HepG2 (cell line): ENCODE results near the gene TRIO. TPM values are rescaled to one million over a fixed set of nuclear protein-coding genes. Genes with fewer than 3 reads are reported as not detected.

Experiments
- ATAC-seq: fragments of 200-7000 bp; cut with Tn5 transposase; 3 replicates; pipeline ENCODE4 v1.9.1; 2020; ENCODE audit warnings: mild to moderate bottlenecking, moderate library complexity
- BruUV-seq: library from RNA; stranded (reverse); fragments of 400-500 nt; replicated peaks from 2 replicates; lab custom pipeline; 2021; lab: Mats Ljungman, UMichigan
- CTCF ChIA-PET: fragments of 300-600 bp; formaldehyde crosslinking; extraction: SDS; loops from one replicate; lab custom pipeline; 2021; ENCODE audit warnings: low total read pairs, inconsistent platforms, low intra/inter-chr PET ratio; lab: Yijun Ruan, JAX
- POLR2A ChIA-PET: fragments of 350-600 bp; sonication (Branson Sonifier 250); formaldehyde crosslinking; loops from one replicate; lab custom pipeline; 2020; ENCODE audit warnings: antibody characterized with exemption, inconsistent platforms; lab: Yijun Ruan, JAX
- DNase-seq: peaks from one replicate; pipeline ENCODE4 v3.0.0-alpha.2; 2015; ENCODE audit warnings: low spot score
- FAIRE-seq: peaks from 3 replicates; lab custom pipeline; 2011; peaks lifted over from hg19 to GRCh38; lab: Jason Lieb, UNC
- H2AFZ ChIP-seq: one replicate; pipeline ENCODE4 v1.6.1; 2011; ENCODE audit warnings: low read length, inconsistent platforms
- H3K27ac ChIP-seq: fragments of 300-600 bp; 3 replicates; pipeline ENCODE4 v1.8.0; 2011; ENCODE audit warnings: mixed run types, mild to moderate bottlenecking, mixed read lengths, low read length, inconsistent platforms; ENCODE audit not compliant: insufficient read depth; ENCODE audit errors: extremely low read length
- H3K27me3 ChIP-seq, 2 experiments: fragments of 200-600 bp in 1 of 2; 2 replicates in 1 of 2; 3 replicates in 1 of 2; pipeline versions ENCODE4 v1.6.0 to v1.8.0; 2011; ENCODE audit warnings: low read length in 2 of 2, mild to moderate bottlenecking in 2 of 2, moderate library complexity in 2 of 2, inconsistent platforms in 1 of 2; ENCODE audit not compliant: insufficient read depth in 2 of 2, control insufficient read depth in 1 of 2
- H3K36me3 ChIP-seq, 2 experiments: fragments of 200-600 bp in 1 of 2; replicated peaks in 1 of 2; 2 replicates in 1 of 2; 3 replicates in 1 of 2; pipeline versions ENCODE4 v1.5.1 to v1.8.0; 2011; ENCODE audit warnings: low read length in 2 of 2, inconsistent platforms in 1 of 2; ENCODE audit not compliant: insufficient read depth in 2 of 2, control insufficient read depth in 1 of 2
- H3K4me1 ChIP-seq: 2 replicates; pipeline ENCODE4 v1.5.1; 2012; ENCODE audit warnings: low read length, inconsistent platforms; ENCODE audit not compliant: insufficient read depth
- H3K4me2 ChIP-seq: 2 replicates; pipeline ENCODE4 v1.6.0; 2011; ENCODE audit warnings: low read depth, low read length, inconsistent platforms
- H3K4me3 ChIP-seq, 3 experiments: fragments of 200-600 bp in 1 of 3; sonication (generic), shearing (Covaris generic) in 1 of 3; replicated peaks in 1 of 3; 2 replicates each; pipeline ENCODE4 v1.5.1; 2011 to 2016; ENCODE audit warnings: low read length in 3 of 3, inconsistent platforms in 2 of 3, low read depth in 2 of 3, mild to moderate bottlenecking in 2 of 3, control low read depth in 1 of 3, mixed read lengths in 1 of 3; ENCODE audit not compliant: insufficient read depth in 1 of 3
- H3K79me2 ChIP-seq: one replicate; pipeline ENCODE4 v1.6.1; 2011; ENCODE audit warnings: low read length, inconsistent platforms; ENCODE audit not compliant: insufficient read depth
- H3K9ac ChIP-seq: 2 replicates; pipeline ENCODE4 v1.6.0; 2011; ENCODE audit warnings: mild to moderate bottlenecking, low read depth, low read length, inconsistent platforms; ENCODE audit not compliant: insufficient read depth
- H3K9me3 ChIP-seq: 2 replicates; pipeline ENCODE4 v1.5.1; 2012; ENCODE audit warnings: mild to moderate bottlenecking, low read length
- H4K20me1 ChIP-seq: 2 replicates; pipeline ENCODE4 v1.6.0; 2011; ENCODE audit warnings: inconsistent platforms, mild to moderate bottlenecking, low read length, moderate library complexity; ENCODE audit not compliant: insufficient read depth
- AGO1 ChIP-seq: fragments of 200-400 bp; formaldehyde crosslinking; IDR thresholded peaks from 2 replicates; pipeline ENCODE4 v1.6.1; 2017; ENCODE audit warnings: mild to moderate bottlenecking, low read depth, low read length, moderate library complexity; ENCODE audit not compliant: poor library complexity, severe bottlenecking
- E2F2 ChIP-seq: sonication (generic); formaldehyde crosslinking; IDR thresholded peaks from 2 replicates; pipeline ENCODE4 v1.4.0; 2020; ENCODE audit warnings: missing genetic modification reagents, borderline replicate concordance
- LRRFIP1 ChIP-seq: sonication (generic); formaldehyde crosslinking; conservative IDR thresholded peaks from 2 replicates; pipeline ENCODE4 v1.4.0; 2020; ENCODE audit warnings: missing genetic modification reagents
- NCOR1 ChIP-seq: fragments of 200-600 bp; sonication (generic); IDR thresholded peaks from 2 replicates; pipeline ENCODE4 v1.7.0; 2017; ENCODE audit warnings: antibody characterized with exemption, low read length, borderline replicate concordance
- NFYB ChIP-seq: sonication (generic); formaldehyde crosslinking; IDR thresholded peaks from 2 replicates; pipeline ENCODE4 v1.4.0; 2020; ENCODE audit warnings: missing genetic modification reagents
- SMC3 ChIP-seq: IDR thresholded peaks from 2 replicates; pipeline ENCODE4 v1.6.1; 2011; ENCODE audit warnings: low read length, improper control_type of control experiment
- TBX2 ChIP-seq: sonication (generic); formaldehyde crosslinking; IDR thresholded peaks from 2 replicates; pipeline ENCODE4 v1.5.0; 2020; ENCODE audit warnings: missing genetic modification reagents, mild to moderate bottlenecking, borderline replicate concordance
- TEAD3 ChIP-seq: optimal IDR thresholded peaks from 2 replicates; pipeline ENCODE3; 2016; ENCODE audit warnings: borderline replicate concordance
- ZBTB21 ChIP-seq: sonication (generic); formaldehyde crosslinking; IDR thresholded peaks from 2 replicates; pipeline ENCODE4 v1.4.0; 2020; ENCODE audit warnings: missing genetic modification reagents
- ZC3H13 ChIP-seq: sonication (generic); formaldehyde crosslinking; IDR thresholded peaks from 2 replicates; pipeline ENCODE4 v1.8.1; 2023; ENCODE audit warnings: mild to moderate bottlenecking, missing genetic modification reagents, moderate library complexity
- ZNF367 ChIP-seq: sonication (generic); formaldehyde crosslinking; IDR thresholded peaks from 2 replicates; pipeline ENCODE4 v1.4.0; 2020; ENCODE audit warnings: missing genetic modification reagents, borderline replicate concordance
- ZNF724P ChIP-seq: sonication (generic); formaldehyde crosslinking; IDR thresholded peaks from 2 replicates; pipeline ENCODE4 v1.8.0; 2022; ENCODE audit warnings: missing genetic modification reagents, borderline replicate concordance
- WGBS: methylation state at CpG from one replicate; pipeline ENCODE4 v1.1.6; 2017; ENCODE audit warnings: low lambda C conversion rate; 5-methylcytosine and 5-hydroxymethylcytosine counted together
- in situ Hi-C: cut with HindIII; loops from 2 replicates; pipeline ENCODE4 v1.10.0; 2017; ENCODE audit warnings: low pct_unique_long_range_greater_than_20kb; ENCODE audit not compliant: extremely low pct_ligation_motif_present
- intact Hi-C: fragments of 100-400 bp; cut with micrococcal nuclease; formaldehyde crosslinking; loops from one replicate; pipeline ENCODE4 v1.10.0; 2022; ENCODE audit not compliant: unreplicated experiment
- polyA plus RNA-seq, 8 experiments: library from polyadenylated mRNA; depleted of rRNA in 3 of 8; stranded (reverse) in 7 of 8; unstranded in 1 of 8; fragments of >200 nt; fragmentation: Illumina TruSeq in 4 of 8; extraction: Trizol in 4 of 8; gene quantifications; 2 replicates each; pipeline versions ENCODE4 v1.2.1 to v1.2.3, GENCODE V29; 2011 to 2016; ENCODE audit warnings: low read depth in 4 of 8, missing spikeins in 1 of 8, mixed read lengths in 1 of 8; ENCODE audit not compliant: insufficient read depth in 1 of 8
- total RNA-seq, 5 experiments: library from RNA; depleted of rRNA; stranded (reverse); fragments of >200 nt; fragmentation: Illumina TruSeq; extraction: Trizol; gene quantifications; 2 replicates each; pipeline ENCODE4 v1.2.3, GENCODE V29; 2016; ENCODE audit warnings: low read depth in 1 of 5

Gene TRIO
- total and polyA plus RNA-seq, 2 of the 13 experiments (the other 11 are each of a cell fraction or from before 2014, with no cell fraction given), result 45.2 to 45.9 TPM

GRCh38 chr5:14364576-14365472, 221.7 kb downstream of the TRIO start (continued):
- peak; percentile 44 for TF ChIP-seq SMC3
- TF ChIP-seq AGO1, result no peak
- TF ChIP-seq ZNF367 (CRISPR knock-in tag), result no peak

- intact Hi-C loops, result no loop called here
These were observed 222.8 kb downstream of the TRIO start for GRCh38 chr5:14365831-14366430.

More at GRCh38 chr5:14365831-14366430, 222.8 kb downstream of the TRIO start:
- Histone ChIP-seq H3K9me3 (no peaks in the 10 kb centered on the region), H2AFZ (no peak overlapping the region), H3K36me3 (peaks cover 37 to 84% of the 10 kb centered on the region in 2 experiments), H3K9ac (no peak overlapping the region), H4K20me1 (peaks cover 8% of the 10 kb centered on the region), H3K79me2 (no peaks in the 10 kb centered on the region), H3K4me1 (no peaks in the 10 kb centered on the region), H3K27me3 (no peaks in the 10 kb centered on the region), H3K4me2 (no peak overlapping the region), H3K27ac (no peak overlapping the region), H3K4me3 (no peak overlapping the region)
- 97% methylated on average over 2 of the region's 2 CpGs for WGBS
- DNase-seq (no peak), FAIRE-seq (no peak), ATAC-seq (no peak)
- ChIA-PET POLR2A (no interaction called here), CTCF (no interaction called here)
- in situ Hi-C loops, result loop anchor here (5.0 kb wide), 1 partner anchor 379 kb away; no protein-coding TSS in a partner anchor
- no TSS peak for BruUV-seq
- no peak for TF ChIP-seq NCOR1
- TF ChIP-seq TBX2 (CRISPR knock-in tag), result no peak
- no peak for TF ChIP-seq ZBTB21
- no peak for TF ChIP-seq NFYB (CRISPR knock-in tag)
- TF ChIP-seq TEAD3 (CRISPR knock-in tag), result no peak
- TF ChIP-seq LRRFIP1 (CRISPR knock-in tag), result no peak
- no peak for TF ChIP-seq E2F2
- no peak for TF ChIP-seq ZC3H13 (CRISPR knock-in tag)
- no peak for TF ChIP-seq ZNF724P
